NT2/D1 (cell line): Measurements from ENCODE around the gene JARID2.

Experiments used
- DNase-seq: peaks from one replicate; pipeline ENCODE4 v3.0.0-alpha.2; 2011; ENCODE audit warnings: low read depth, low spot score
- H3K27me3 ChIP-seq: 2 replicates; pipeline ENCODE4 v1.6.0; 2011; ENCODE audit warnings: mild to moderate bottlenecking; ENCODE audit not compliant: insufficient read length, insufficient read depth
- H3K36me3 ChIP-seq: 2 replicates; pipeline ENCODE4 v1.6.1; 2011; ENCODE audit warnings: mild to moderate bottlenecking, low read length, mixed read lengths; ENCODE audit not compliant: insufficient read depth, insufficient read length
- H3K4me1 ChIP-seq: 2 replicates; pipeline ENCODE4 v1.5.1; 2011; ENCODE audit not compliant: insufficient read depth, insufficient read length
- H3K4me3 ChIP-seq: 2 replicates; pipeline ENCODE4 v1.5.1; 2011; ENCODE audit warnings: low read depth; ENCODE audit not compliant: insufficient read length
- H3K9ac ChIP-seq: 2 replicates; pipeline ENCODE4 v1.6.0; 2011; ENCODE audit warnings: low read depth; ENCODE audit not compliant: insufficient read length
- H3K9me3 ChIP-seq: 2 replicates; pipeline ENCODE4 v1.5.1; 2011; ENCODE audit warnings: mild to moderate bottlenecking, low read length; ENCODE audit not compliant: insufficient read depth
- SUZ12 ChIP-seq: IDR thresholded peaks from 2 replicates; pipeline ENCODE4 v1.6.1; 2011; ENCODE audit not compliant: insufficient read length, insufficient read depth; ENCODE audit errors: extremely low read depth
- YY1 ChIP-seq: IDR thresholded peaks from 2 replicates; pipeline ENCODE4 v1.6.1; 2011; ENCODE audit not compliant: insufficient read length, insufficient read depth
- ZNF274 ChIP-seq: IDR thresholded peaks from 2 replicates; pipeline ENCODE4 v1.6.1; 2011; ENCODE audit warnings: mild to moderate bottlenecking, low read depth, low read length

Gene JARID2

GRCh38 chr6:15461127-15461944 is 215.5 kb downstream of the JARID2 start:
- TF ChIP-seq ZNF274 (no peak), SUZ12 (no peak), YY1 (no peak)
- Histone ChIP-seq H3K9ac (no peak overlapping the region), H3K4me3 (no peak overlapping the region), H3K9me3 (no peaks in the 10 kb centered on the region), H3K36me3 (no peaks in the 10 kb centered on the region), H3K27me3 (no peaks in the 10 kb centered on the region), H3K4me1 (peaks cover 5% of the 10 kb centered on the region)
- DNase-seq = no peak

DNA sequence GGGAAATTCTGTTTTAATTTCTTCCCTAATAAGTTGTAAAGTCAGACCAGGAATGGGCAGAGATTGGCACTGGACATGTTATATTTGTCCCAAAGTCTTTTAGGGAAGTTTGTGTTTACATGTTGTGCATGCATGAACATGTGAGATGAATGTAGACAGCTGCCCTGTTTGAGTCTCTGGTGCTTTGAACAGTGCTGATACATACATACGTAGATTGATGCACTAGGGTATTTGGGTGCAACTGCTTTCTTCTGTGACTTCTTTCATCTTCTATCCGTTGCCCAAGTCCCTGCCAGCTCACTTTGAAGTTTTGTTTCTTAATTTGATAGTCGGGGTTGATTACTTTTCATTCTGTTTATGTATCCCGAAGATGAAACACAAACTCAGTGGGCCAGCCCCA is 216.4 kb downstream of the JARID2 start:
- peaks cover 5% of the 10 kb centered on the region for H3K4me1 ChIP-seq
- TF ChIP-seq ZNF274 = no peak
- no peak for TF ChIP-seq YY1
- TF ChIP-seq SUZ12 = no peak
- no peak overlapping the region for H3K9ac ChIP-seq
- H3K27me3 ChIP-seq = no peaks in the 10 kb centered on the region
- H3K9me3 ChIP-seq = no peaks in the 10 kb centered on the region
- no peaks in the 10 kb centered on the region for H3K36me3 ChIP-seq
- no peak for DNase-seq
- no peak overlapping the region for H3K4me3 ChIP-seq

GRCh38 chr6:15462717-15463525 is 217.1 kb downstream of the JARID2 start:
- Histone ChIP-seq H3K4me3 (no peak overlapping the region), H3K27me3 (no peaks in the 10 kb centered on the region), H3K9ac (no peak overlapping the region), H3K9me3 (no peaks in the 10 kb centered on the region), H3K4me1 (peaks cover 4% of the 10 kb centered on the region), H3K36me3 (no peaks in the 10 kb centered on the region)
- TF ChIP-seq SUZ12 (no peak), ZNF274 (no peak), YY1 (no peak)
- DNase-seq = no peak

DNA sequence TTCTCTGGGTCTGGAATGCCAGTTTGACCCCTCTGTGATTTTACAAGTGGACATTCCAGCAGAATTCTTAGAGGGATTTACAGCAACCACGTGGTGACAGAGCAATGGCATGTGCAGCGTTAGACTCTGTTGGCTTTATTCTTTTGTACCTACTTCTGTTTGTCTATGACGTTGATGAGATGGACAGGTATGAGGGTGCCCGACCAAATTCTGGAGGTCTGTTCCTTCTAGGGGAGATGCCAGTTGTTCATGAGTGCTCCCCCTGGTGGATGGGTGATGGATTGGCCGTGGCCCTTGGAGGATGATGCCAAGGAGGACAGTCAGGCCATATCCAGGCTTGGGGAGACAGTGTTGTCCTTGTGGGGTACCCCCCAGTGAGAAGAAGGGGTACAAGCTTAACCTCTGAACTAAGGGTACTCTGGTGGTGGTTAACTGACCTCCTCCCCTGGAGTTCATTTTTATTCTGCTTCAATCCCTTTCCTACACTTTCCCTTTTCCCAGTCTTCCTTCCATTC is 218.4 kb downstream of the JARID2 start:
- DNase-seq = no peak
- no peak overlapping the region for H3K4me3 ChIP-seq

DNA sequence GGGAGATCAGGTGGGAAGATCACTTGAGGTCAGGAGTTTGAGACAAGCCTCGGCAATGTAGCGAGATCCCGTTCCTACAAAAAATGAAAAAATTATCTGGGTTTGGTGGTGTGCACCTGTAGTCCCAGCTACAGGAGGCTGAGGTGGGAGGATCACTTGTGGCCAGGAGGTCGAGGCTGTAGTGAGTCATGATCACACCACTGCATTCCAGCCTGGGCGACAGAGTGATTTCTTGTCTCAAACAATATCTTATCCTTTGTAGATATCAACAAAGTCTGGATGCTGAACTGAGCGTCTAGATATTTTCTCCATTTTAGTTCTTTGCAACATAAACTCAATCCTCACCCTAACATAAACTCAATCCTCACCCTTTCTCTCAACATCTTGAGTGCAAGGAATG is 219.3 kb downstream of the JARID2 start:
- no peak overlapping the region for H3K9ac ChIP-seq
- no peaks in the 10 kb centered on the region for H3K27me3 ChIP-seq
- peaks cover 12% of the 10 kb centered on the region for H3K36me3 ChIP-seq
- H3K4me1 ChIP-seq = peaks cover 3% of the 10 kb centered on the region
- no peaks in the 10 kb centered on the region for H3K9me3 ChIP-seq
- no peak for DNase-seq
- TF ChIP-seq ZNF274 (no peak), SUZ12 (no peak)
- no peak overlapping the region for H3K4me3 ChIP-seq

More for the DNA sequence above, 218.4 kb downstream of the JARID2 start:
- Histone ChIP-seq H3K27me3 (no peaks in the 10 kb centered on the region), H3K9ac (no peak overlapping the region), H3K36me3 (peaks cover 7% of the 10 kb centered on the region), H3K9me3 (no peaks in the 10 kb centered on the region), H3K4me1 (peaks cover 3% of the 10 kb centered on the region)
- TF ChIP-seq YY1 (no peak), ZNF274 (no peak), SUZ12 (no peak)

GRCh38 chr6:15470746-15471145 is 224.9 kb downstream of the JARID2 start:
- no peak for DNase-seq
- H3K4me3 ChIP-seq = no peak overlapping the region
- peaks cover 27% of the 10 kb centered on the region for H3K36me3 ChIP-seq
- H3K9me3 ChIP-seq = no peaks in the 10 kb centered on the region
- no peak for TF ChIP-seq SUZ12
- no peak for TF ChIP-seq ZNF274
- no peak for TF ChIP-seq YY1
- H3K27me3 ChIP-seq = no peaks in the 10 kb centered on the region
- no peak overlapping the region for H3K9ac ChIP-seq
- H3K4me1 ChIP-seq = no peaks in the 10 kb centered on the region

- Histone ChIP-seq H3K4me3 (no peak overlapping the region), H3K36me3 (peaks cover 32% of the 10 kb centered on the region), H3K4me1 (no peaks in the 10 kb centered on the region), H3K27me3 (no peaks in the 10 kb centered on the region), H3K9ac (no peak overlapping the region), H3K9me3 (no peaks in the 10 kb centered on the region)
- no peak for TF ChIP-seq YY1
- TF ChIP-seq SUZ12 = no peak
- no peak for TF ChIP-seq ZNF274
- DNase-seq = no peak
These were observed 226.8 kb downstream of the JARID2 start for GRCh38 chr6:15472621-15473020.
